Mucosa of stomach (tissue), 1 donor: ENCODE results near the gene ACTA1.

Source experiments
- H3K27me3 ChIP-seq: one replicate; pipeline ENCODE4 v1.7.0; 2013; ENCODE audit warnings: mild to moderate bottlenecking, low read length; ENCODE audit not compliant: control insufficient read depth, insufficient read depth
- H3K36me3 ChIP-seq: one replicate; pipeline ENCODE4 v1.7.0; 2013; ENCODE audit warnings: low read length; ENCODE audit not compliant: control insufficient read depth, insufficient read depth
- H3K4me1 ChIP-seq: one replicate; pipeline ENCODE4 v1.7.0; 2013; ENCODE audit warnings: mild to moderate bottlenecking, low read length; ENCODE audit not compliant: control insufficient read depth, insufficient read depth
- H3K4me3 ChIP-seq: one replicate; pipeline ENCODE4 v1.7.0; 2013; ENCODE audit warnings: low read length
- H3K9ac ChIP-seq: one replicate; pipeline ENCODE4 v1.7.0; 2013; ENCODE audit warnings: mild to moderate bottlenecking, low read length, moderate library complexity
- H3K9me3 ChIP-seq: one replicate; pipeline ENCODE4 v1.7.0; 2013; ENCODE audit warnings: mild to moderate bottlenecking, low read length, moderate library complexity; ENCODE audit not compliant: control insufficient read depth
- donor health status: Pancreatic carcinoma.

ACTA1 gene

DNA sequence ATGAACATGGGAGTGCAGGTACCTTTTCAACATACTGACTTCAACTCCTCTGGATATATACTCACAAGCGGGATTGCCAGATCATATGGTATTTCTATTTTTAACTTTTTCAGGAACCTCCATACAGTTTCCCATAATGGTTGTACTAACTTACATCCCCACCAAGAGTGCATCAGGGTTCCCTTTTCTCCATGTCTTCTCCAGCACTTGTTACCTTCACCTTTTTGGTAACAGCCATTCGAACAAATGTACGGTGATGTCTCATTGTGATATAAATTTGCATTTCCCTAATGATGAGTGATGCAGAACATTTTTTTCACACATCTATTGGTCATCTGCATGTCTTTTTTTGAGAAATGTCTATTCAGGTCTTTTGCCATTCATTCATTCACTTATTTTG is 25.9 kb upstream of the ACTA1 start:
- no peaks in the 10 kb centered on the region for H3K9me3 ChIP-seq
- H3K4me1 ChIP-seq: no peaks in the 10 kb centered on the region
- H3K9ac ChIP-seq: no peak overlapping the region
- no peaks in the 10 kb centered on the region for H3K36me3 ChIP-seq
- no peak overlapping the region for H3K4me3 ChIP-seq
- H3K27me3 ChIP-seq: no peaks in the 10 kb centered on the region

DNA sequence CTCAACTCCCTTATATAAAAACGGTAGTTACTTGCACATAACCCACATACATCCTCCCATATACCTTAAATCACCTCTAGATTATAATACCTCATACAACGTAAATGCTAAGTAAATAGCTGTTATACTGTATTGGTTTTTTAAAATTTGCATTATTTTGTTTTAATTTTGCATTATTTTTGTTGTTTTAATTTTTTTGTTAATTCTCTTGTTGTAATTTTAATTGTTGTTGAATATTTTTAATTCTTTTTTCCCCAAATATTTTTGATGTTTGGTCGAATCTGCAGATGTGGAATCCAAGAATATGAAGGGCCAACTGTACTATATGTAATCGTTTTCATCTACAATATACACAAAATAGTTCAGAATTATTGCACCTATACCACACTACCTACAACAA is 23.5 kb upstream of the ACTA1 start:
- H3K4me3 ChIP-seq: no peak overlapping the region
- no peaks in the 10 kb centered on the region for H3K4me1 ChIP-seq
- H3K9me3 ChIP-seq: no peaks in the 10 kb centered on the region
- no peaks in the 10 kb centered on the region for H3K36me3 ChIP-seq
- no peak overlapping the region for H3K9ac ChIP-seq
- H3K27me3 ChIP-seq: no peaks in the 10 kb centered on the region

DNA sequence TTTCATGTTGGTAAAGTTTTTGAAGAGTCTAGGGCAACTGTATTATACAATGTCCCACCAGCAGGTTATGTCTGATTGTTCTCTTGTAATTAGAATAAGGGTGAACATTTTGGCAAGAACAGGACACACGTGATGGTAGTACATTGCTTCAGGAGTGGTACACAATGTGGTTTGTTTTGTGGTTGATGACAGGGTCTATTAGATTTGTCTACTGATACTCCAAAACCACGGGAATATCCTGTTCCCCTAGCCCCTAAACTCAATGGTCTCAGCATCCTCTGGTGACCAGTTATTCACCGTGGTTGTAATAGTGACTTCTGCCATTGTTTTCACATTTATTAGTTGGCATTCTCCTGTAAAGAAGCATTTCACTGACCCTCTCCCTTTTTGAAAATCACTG is 22.1 kb upstream of the ACTA1 start:
- no peak overlapping the region for H3K4me3 ChIP-seq
- H3K9me3 ChIP-seq: no peaks in the 10 kb centered on the region
- no peaks in the 10 kb centered on the region for H3K27me3 ChIP-seq
- H3K9ac ChIP-seq: no peak overlapping the region
- H3K36me3 ChIP-seq: no peaks in the 10 kb centered on the region
- H3K4me1 ChIP-seq: no peaks in the 10 kb centered on the region

DNA sequence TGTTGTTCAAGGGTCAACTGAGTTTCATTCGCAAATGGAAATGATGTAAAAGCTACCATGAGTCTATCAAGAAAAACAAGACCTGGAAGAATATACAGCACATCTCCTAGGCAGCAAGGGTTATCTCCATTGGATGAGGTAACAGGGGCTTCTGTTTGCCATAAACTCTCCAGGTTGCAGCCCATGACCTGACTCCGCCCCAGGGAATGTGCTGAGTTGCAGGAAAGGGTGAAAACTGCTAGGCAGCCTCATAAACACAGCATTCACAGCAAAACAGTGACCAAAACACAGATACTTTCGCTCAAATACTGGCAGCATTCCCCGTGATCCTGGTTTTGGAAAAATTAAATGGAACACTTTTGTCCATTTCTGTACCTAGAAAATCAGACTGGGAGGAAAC is 20.2 kb upstream of the ACTA1 start:
- H3K4me3 ChIP-seq: no peak overlapping the region
- H3K9me3 ChIP-seq: no peaks in the 10 kb centered on the region
- no peaks in the 10 kb centered on the region for H3K36me3 ChIP-seq
- no peaks in the 10 kb centered on the region for H3K4me1 ChIP-seq
- H3K27me3 ChIP-seq: no peaks in the 10 kb centered on the region
- no peak overlapping the region for H3K9ac ChIP-seq

DNA sequence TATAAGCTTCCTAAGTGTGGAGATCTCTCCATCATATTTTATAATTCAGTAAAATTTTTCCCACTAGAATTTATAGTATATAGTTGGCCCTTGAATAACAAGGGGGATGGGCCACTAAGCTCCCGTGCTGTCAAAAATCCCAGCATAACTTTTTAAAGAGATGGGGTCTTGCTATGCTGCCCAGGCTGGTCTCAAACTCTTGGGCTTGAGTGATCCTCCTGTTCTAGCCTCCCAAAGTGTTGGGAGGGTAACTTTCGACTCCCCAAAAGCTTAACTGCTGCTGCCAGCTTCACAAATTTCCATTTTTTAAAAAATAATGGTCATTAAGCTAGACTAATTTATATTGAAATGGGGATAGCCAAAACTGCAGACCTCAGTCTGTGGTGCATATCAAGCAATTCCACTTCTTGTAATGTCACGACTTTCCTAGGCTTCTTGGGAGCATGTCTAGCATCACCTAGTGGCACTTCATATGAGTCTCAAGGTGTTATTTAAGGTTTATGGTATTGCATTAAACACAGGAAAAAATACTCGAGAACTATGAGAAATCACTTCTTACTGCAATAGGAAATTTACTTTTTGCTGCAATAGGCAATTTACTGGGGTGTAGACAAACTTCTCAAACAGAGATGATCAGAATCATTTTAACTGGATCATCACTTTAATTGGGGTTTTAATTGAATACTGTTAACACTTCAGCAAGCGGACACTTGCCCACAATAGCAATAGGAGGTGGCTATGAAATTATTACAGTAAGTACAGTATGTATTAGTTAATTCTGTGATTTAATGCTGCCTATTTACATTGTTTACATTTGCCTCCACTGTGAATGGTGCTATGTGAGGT is 19.3 kb upstream of the ACTA1 start:
- no peaks in the 10 kb centered on the region for H3K9me3 ChIP-seq
- H3K4me1 ChIP-seq: no peaks in the 10 kb centered on the region
- no peaks in the 10 kb centered on the region for H3K36me3 ChIP-seq
- no peak overlapping the region for H3K4me3 ChIP-seq
- no peaks in the 10 kb centered on the region for H3K27me3 ChIP-seq
- H3K9ac ChIP-seq: no peak overlapping the region

DNA sequence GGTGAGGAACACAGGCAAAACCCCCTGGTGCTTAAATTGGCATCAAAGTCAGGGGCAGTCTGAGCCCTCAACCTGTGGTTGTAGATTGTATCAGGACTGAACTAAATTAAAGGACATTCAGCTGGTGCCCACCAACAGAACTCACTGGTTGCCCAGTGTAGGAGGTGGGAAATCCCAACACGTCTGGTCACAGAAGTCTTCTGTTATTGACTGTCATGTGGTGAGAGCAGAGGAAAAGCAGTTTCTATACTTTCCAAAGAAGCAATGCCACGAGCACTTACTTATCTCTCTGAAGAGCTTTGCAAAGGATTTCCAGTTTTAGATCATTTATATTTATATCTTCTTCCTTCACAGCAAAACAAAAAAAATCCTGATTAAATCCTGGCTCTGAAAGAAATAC is 15.0 kb upstream of the ACTA1 start:
- no peaks in the 10 kb centered on the region for H3K36me3 ChIP-seq
- no peaks in the 10 kb centered on the region for H3K9me3 ChIP-seq
- no peaks in the 10 kb centered on the region for H3K4me1 ChIP-seq
- no peak overlapping the region for H3K9ac ChIP-seq
- no peak overlapping the region for H3K4me3 ChIP-seq
- no peaks in the 10 kb centered on the region for H3K27me3 ChIP-seq

DNA sequence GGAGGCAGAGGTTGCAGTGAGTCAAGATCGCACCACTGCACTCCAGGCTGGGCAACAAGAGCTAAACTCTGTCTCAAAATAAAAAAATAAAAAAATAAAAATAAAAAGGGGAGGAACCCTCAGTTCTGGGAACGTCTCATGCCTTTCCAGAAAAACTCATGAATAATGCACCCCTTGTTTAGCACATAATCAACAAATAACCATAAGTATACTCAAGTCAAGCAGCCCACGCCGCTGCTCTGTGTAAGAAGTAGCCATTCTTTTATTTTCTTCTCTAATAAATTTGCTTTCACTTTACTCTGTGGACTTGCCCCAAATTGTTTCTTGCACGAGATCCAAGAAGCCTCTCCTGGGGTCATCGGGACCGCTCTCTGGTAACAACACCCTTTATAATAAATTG is 14.5 kb upstream of the ACTA1 start:
- H3K4me1 ChIP-seq: no peaks in the 10 kb centered on the region
- H3K36me3 ChIP-seq: no peaks in the 10 kb centered on the region
- H3K4me3 ChIP-seq: no peak overlapping the region
- no peaks in the 10 kb centered on the region for H3K27me3 ChIP-seq
- H3K9ac ChIP-seq: no peak overlapping the region
- no peaks in the 10 kb centered on the region for H3K9me3 ChIP-seq

DNA sequence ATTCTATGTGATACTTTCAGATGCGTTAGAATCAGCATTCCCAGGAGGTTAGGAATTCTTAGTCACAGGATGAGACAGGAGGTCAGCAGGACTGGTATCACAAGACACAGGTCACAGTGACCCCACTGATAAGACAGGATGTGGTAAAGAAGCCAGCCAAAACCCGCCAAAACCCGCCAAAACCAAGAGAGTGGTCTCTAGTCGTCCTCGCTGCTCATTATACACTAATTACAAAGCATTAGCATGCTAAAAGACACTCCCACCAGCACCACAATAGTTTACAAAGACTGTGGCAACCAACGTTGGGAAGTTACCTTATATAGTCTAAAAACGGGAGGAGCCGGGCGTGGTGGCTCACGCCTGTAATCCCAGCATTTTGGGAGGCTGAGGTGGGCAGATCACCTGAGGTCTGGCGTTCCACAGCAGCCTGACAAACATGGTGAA is 13.9 kb upstream of the ACTA1 start:
- no peaks in the 10 kb centered on the region for H3K36me3 ChIP-seq
- H3K4me3 ChIP-seq: no peak overlapping the region
- no peak overlapping the region for H3K9ac ChIP-seq

DNA sequence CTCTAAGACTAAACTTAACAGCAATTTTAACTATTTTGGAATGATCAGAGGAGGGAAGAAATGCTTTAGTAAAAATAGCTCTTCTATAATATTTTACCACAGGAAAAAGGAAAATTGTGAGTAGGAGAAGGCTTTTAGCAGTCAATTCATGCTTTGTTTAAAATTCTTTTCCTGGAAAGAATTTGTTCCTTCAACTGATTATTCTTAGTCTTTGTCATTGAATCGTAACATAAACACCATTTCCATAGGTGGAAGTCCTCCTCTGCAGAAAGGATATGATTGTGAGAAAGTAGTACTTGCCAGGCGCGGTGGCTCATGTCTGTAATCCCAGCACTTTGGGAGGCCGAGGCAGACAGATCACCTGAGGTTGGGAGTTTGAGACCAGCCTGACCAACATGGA is 11.9 kb upstream of the ACTA1 start:
- Histone ChIP-seq H3K36me3 (no peaks in the 10 kb centered on the region), H3K4me3 (no peak overlapping the region), H3K4me1 (no peaks in the 10 kb centered on the region), H3K27me3 (no peaks in the 10 kb centered on the region), H3K9me3 (no peaks in the 10 kb centered on the region), H3K9ac (no peak overlapping the region)

More for the DNA sequence above, 13.9 kb upstream of the ACTA1 start:
- Histone ChIP-seq H3K4me1 (no peaks in the 10 kb centered on the region), H3K9me3 (no peaks in the 10 kb centered on the region), H3K27me3 (no peaks in the 10 kb centered on the region)

DNA sequence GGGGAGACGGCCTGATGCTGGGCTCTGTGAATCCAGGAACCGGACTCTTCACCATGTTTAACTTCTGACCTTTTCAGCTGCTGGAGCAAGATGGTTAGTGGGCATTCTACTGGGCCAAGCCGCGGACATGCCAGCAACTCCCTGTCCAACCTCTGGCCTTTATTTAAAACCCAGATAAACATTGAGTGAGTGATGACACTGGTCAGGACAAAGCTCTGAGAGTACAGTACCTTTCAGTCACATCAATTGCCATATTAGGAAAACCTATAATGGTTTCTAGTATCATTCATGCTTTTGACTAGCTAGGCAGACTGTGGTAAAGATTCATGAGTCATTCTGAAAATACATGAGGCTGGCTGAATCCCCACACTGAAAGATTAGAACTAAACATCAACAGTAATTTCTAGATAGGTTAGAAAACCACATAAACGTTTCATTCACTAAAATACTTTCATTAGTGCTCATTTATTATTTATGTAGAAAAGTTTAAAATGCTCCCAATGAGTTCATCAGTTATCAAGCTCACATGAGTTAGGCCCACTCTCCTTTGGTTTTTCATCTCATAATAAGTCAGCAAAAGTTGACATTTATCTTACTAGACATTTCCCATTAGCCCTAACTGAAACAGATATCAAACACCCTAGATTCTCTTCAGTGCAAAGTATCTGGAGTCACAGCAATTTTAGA is 7.1 kb upstream of the ACTA1 start:
- Histone ChIP-seq H3K27me3 (no peaks in the 10 kb centered on the region), H3K4me3 (no peak overlapping the region), H3K4me1 (no peaks in the 10 kb centered on the region), H3K9me3 (no peaks in the 10 kb centered on the region), H3K36me3 (no peaks in the 10 kb centered on the region), H3K9ac (no peak overlapping the region)

DNA sequence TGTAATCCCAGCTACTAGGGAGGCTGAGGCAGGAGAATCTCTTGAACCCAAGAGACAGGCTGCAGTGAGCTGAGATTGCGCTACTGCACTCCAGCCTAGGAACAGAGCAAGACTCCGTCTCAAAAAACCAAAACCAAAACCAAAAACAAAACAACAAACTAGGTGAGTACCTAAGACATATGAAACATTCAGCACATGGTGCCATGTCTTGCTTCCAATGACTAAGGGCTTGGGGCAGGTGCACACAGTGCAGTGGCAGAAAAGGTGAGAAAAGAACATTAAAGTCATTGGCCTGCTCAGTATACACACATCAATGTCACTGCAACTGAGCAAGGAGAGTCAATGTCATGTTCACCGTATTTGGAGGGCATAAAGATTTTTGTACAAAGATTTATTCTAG is 4.1 kb upstream of the ACTA1 start:
- Histone ChIP-seq H3K4me1 (no peaks in the 10 kb centered on the region), H3K9me3 (no peaks in the 10 kb centered on the region), H3K4me3 (no peak overlapping the region), H3K36me3 (no peaks in the 10 kb centered on the region), H3K9ac (no peak overlapping the region), H3K27me3 (peaks cover 26% of the 10 kb centered on the region)

DNA sequence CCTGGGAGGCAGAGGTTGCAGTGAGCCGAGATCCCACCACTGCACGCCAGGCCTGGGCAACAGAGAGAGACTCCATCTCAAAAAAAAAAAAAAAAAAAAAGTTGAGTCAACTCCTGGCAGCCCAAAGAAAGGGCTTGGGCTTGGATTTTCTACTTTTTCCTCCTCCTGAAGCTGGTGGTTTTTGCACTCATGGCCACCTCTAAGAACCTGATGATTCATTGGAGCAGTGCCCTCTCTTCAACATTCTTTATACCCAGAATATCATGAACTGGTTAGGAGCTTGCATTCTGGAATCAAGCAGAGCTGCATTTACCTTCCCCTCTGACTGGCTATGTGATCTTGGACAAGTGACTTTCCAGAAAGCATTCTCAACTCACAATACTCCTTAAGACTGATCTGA is 3.5 kb upstream of the ACTA1 start:
- no peaks in the 10 kb centered on the region for H3K9me3 ChIP-seq
- no peaks in the 10 kb centered on the region for H3K4me1 ChIP-seq
- H3K9ac ChIP-seq: no peak overlapping the region
- peaks cover 32% of the 10 kb centered on the region for H3K27me3 ChIP-seq
- no peaks in the 10 kb centered on the region for H3K36me3 ChIP-seq
- H3K4me3 ChIP-seq: no peak overlapping the region
